A673 (cell line): ENCODE results near the gene TMEM89.

Experiments used
- EZH2 ChIP-seq: fragments of 200-600 bp; sonication (generic); IDR thresholded peaks from 2 replicates; pipeline ENCODE4 v1.6.1; 2017; ENCODE audit warnings: borderline replicate concordance, low read depth, mild to moderate bottlenecking, mixed read lengths, antibody characterized with exemption, low read length; ENCODE audit not compliant: poor library complexity, severe bottlenecking
- TF ChIP-seq, protein P1 (sequence below): fragments of 300-800, 200-600 bp; sonication (generic); conservative IDR thresholded peaks from 2 replicates; pipeline ENCODE4 v1.5.1; 2017; ENCODE audit warnings: low read depth, mild to moderate bottlenecking, antibody characterized with exemption, low read length, moderate library complexity, mixed read lengths

DNA sequence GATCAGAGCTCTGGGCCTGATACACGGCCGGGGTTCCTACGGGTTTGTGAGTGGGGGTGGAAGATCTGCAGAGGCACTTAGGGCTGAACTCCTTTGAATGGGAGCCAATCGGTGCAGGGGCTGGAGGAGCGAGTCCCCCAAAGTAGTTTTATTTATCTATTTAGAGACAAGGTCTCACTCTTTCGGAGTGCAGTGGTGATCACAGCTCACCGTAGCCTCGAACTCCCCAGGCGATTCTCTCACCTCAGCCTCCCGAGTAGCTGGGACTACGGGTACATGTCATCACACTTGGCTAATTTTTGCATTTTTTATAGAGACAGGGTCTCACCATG, 42.7 kb upstream of the TMEM89 start:
- TF ChIP-seq, protein P1, sequence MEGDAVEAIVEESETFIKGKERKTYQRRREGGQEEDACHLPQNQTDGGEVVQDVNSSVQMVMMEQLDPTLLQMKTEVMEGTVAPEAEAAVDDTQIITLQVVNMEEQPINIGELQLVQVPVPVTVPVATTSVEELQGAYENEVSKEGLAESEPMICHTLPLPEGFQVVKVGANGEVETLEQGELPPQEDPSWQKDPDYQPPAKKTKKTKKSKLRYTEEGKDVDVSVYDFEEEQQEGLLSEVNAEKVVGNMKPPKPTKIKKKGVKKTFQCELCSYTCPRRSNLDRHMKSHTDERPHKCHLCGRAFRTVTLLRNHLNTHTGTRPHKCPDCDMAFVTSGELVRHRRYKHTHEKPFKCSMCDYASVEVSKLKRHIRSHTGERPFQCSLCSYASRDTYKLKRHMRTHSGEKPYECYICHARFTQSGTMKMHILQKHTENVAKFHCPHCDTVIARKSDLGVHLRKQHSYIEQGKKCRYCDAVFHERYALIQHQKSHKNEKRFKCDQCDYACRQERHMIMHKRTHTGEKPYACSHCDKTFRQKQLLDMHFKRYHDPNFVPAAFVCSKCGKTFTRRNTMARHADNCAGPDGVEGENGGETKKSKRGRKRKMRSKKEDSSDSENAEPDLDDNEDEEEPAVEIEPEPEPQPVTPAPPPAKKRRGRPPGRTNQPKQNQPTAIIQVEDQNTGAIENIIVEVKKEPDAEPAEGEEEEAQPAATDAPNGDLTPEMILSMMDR, result no peak
- no peak for TF ChIP-seq EZH2
